Adrenal gland (tissue), 5 donors: ENCODE measurements around the gene FBXW10.
"Not testable (repeated sequence)": the region's sequence is repeated elsewhere in the genome, so short reads cannot be mapped to it uniquely, and the experiment has no call there.

Experiments
- POLR2A ChIP-seq, 2 donors: fragments of 450-650 bp; IDR thresholded peaks; one replicate each; pipeline ENCODE4 v1.6.1; 2017; ENCODE audit warnings: antibody characterized with exemption in 2 of 2, mild to moderate bottlenecking in 2 of 2, moderate library complexity in 1 of 2
- TF ChIP-seq, protein P1 (sequence below), 6 experiments: fragments of 450-650 bp in 4 of 6; fragments of 200-600 bp in 2 of 6; sonication (generic) in 1 of 6; IDR thresholded peaks; 1 replicate in 5 of 6; 2 replicates in 1 of 6; pipeline versions ENCODE4 v1.5.1 to v1.8.0; 2016 to 2021; ENCODE audit warnings: antibody characterized with exemption in 6 of 6, mild to moderate bottlenecking in 2 of 6, moderate library complexity in 1 of 6
- donor health status: DM: no; HTN: no; CAD: no.

- not testable (repeated sequence) for TF ChIP-seq POLR2A (IDR thresholded peaks at IDR 0.05)
- TF ChIP-seq, protein P1, sequence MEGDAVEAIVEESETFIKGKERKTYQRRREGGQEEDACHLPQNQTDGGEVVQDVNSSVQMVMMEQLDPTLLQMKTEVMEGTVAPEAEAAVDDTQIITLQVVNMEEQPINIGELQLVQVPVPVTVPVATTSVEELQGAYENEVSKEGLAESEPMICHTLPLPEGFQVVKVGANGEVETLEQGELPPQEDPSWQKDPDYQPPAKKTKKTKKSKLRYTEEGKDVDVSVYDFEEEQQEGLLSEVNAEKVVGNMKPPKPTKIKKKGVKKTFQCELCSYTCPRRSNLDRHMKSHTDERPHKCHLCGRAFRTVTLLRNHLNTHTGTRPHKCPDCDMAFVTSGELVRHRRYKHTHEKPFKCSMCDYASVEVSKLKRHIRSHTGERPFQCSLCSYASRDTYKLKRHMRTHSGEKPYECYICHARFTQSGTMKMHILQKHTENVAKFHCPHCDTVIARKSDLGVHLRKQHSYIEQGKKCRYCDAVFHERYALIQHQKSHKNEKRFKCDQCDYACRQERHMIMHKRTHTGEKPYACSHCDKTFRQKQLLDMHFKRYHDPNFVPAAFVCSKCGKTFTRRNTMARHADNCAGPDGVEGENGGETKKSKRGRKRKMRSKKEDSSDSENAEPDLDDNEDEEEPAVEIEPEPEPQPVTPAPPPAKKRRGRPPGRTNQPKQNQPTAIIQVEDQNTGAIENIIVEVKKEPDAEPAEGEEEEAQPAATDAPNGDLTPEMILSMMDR (IDR thresholded peaks at IDR 0.05): not testable (repeated sequence)
These were observed 2.6 kb upstream of the FBXW10 start for GRCh38 chr17:18741228-18741627.
